Stimulated activated naive CD8-positive, alpha-beta T cell treated with anti-CD3 and anti-CD28 coated beads, Interleukin-15, Interleukin-2, amounts not matched to agents 100 U/mL and 50 U/mL, for 24 hours (primary cell): Measurements from ENCODE around the gene PSKH1.

Experiments used
- ATAC-seq: fragments of 150-1000 bp; cut with Tn5 transposase; one replicate; pipeline ENCODE4 v1.10.0; 2021
- DNase-seq: peaks from one replicate; pipeline ENCODE4 v3.0.0; 2021

The PSKH1 gene

DNA sequence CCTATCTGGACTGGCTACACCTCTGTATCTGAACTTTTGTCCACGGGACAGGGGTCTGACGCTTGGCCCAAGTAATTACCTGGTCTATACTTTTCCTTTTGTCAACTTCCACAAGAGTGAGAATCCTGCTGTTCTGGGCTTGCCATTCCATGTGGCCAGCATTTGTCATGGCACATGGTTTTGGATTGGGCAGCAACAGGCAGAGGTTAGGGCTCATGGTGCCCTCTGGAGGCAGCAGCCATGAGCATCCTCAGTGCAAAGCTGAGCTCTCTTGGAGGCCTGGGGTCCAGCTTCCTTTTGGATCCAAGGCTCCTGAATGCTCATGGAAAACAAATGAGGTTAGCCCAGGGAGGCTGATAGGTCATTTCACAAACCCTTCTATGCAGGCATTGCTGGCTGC lies 27.7 kb upstream of the PSKH1 start:
- peak; percentile 47 for ATAC-seq

DNA sequence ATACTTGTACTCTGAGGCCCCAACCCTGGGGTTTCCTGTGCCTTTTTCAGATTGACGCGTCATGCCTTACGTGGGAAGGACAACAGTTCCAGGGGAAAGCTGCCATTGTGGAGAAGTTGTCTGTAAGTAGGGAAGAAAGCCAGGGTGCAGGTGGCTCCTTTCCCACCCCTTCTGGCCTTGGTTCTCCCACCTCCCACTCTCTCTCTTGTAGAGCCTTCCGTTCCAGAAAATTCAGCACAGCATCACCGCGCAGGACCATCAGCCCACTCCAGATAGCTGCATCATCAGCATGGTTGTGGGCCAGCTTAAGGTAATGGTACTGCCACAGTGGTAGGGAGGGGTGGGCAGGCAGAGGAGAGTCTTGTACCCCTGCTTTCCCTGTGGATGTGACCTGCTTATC lies 24.8 kb upstream of the PSKH1 start:
- no peak for DNase-seq
- no peak for ATAC-seq

More for the DNA sequence above, 27.7 kb upstream of the PSKH1 start:
- DNase-seq = no peak

DNA sequence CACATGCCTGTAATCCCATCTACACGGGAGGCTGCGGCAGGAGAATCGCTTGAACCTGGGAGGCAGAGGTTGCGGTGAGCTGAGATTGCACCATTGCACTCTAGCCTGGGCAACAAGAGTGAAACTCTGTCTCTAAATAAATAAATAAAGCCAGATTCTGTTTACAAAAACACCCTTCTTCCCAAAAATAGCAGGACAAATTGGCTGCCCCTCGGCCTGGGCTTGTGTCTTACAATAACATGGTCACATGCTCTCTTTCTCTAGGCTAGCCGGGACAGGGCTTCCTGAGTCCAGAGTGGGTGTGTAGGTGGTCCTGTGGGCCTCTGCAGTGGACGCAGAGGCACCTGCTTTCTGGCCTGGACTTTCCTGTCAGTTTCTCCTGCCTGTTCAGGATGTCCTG lies 23.4 kb upstream of the PSKH1 start:
- no peak for DNase-seq
- no peak for ATAC-seq

DNA sequence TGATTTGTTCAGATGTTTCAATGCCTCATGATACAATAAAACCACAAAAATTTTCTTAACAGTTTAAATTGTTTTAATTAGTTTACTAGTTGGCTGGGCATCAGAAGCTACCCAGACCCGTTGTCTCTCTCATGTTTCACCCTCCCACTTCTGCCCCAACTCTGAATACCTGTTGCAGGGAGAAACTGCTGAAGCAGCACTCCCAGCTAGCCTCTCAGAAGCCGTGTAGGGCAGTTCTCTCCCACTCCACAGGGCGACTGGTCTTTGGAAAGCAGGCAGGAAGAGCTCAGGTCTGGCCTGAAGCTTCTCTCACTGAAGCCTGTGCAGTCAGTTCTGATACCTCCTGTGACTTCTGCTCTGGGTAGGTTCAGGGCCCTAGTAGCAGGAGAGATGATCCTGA lies 21.8 kb upstream of the PSKH1 start:
- ATAC-seq (no peak), DNase-seq (no peak)

DNA sequence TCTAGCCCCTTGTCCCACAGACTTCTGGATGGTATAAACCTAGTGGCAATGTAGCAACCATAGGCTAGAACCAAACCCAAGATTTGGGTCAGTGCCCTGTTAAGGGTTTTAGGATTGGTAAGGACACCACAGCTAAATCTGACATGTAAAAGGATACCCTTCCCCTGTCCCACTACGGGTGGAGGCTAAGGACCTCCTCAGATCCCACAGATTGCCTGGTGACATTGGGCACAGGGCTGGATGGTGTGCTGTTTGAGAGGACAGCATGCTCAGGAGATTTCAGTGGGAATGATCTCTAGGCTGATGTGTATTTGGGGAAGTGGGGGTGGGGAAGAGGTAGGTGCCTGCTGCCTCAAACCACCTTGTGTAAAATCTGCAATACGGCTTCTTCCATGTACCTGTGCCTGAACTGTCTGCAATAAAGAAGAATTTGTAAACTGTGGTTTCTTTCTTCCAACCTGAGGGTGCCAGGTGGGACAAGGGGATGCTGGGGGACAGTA lies 20.9 kb upstream of the PSKH1 start:
- no peak for ATAC-seq
- DNase-seq = no peak

DNA sequence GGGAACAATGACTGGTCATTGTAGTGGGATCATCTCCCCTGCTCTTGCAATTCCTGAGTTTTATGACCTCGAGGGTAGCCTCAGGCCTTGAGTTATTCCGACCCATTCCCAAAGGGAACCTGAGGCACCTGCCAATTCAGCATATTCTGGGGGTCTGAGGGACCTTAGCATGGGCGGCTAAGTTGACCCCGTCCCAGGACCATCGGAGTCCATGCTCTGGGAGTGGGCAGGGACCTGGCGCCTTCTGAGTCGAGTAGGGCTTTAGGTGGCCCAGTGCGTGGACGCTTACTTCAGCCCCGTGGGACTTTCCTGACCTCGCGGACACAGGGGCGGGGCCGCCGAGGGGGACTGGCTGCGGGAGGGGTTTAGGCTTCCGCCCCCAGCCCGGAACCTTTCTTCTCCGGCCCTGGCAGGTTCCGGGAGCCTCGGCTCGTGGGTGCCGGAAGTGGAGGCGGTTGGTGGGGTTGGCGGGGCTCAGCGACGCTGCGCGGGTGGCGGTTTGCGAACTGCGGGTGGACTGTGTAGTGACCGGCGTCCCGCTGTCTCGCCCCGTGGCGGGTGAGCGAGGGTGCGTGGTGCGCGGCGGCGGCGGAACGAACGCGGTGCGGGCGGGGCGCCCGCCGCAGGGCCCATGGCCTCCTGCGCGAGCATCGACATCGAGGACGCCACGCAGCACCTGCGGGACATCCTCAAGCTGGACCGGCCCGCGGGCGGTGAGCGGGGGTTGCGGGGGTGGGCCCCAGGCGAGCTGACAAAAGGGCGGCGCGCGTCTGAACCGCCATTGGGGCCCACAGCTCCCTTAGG lies 20.2 kb upstream of the PSKH1 start, which contains the start of gene EDC4:
EDC4 (plus strand) TSS at position 422 of the 804 bp plus-strand sequence; CDS start at position 632, 210 bp downstream.
- peak; percentile 92 for DNase-seq
- ATAC-seq = peak; percentile 89

DNA sequence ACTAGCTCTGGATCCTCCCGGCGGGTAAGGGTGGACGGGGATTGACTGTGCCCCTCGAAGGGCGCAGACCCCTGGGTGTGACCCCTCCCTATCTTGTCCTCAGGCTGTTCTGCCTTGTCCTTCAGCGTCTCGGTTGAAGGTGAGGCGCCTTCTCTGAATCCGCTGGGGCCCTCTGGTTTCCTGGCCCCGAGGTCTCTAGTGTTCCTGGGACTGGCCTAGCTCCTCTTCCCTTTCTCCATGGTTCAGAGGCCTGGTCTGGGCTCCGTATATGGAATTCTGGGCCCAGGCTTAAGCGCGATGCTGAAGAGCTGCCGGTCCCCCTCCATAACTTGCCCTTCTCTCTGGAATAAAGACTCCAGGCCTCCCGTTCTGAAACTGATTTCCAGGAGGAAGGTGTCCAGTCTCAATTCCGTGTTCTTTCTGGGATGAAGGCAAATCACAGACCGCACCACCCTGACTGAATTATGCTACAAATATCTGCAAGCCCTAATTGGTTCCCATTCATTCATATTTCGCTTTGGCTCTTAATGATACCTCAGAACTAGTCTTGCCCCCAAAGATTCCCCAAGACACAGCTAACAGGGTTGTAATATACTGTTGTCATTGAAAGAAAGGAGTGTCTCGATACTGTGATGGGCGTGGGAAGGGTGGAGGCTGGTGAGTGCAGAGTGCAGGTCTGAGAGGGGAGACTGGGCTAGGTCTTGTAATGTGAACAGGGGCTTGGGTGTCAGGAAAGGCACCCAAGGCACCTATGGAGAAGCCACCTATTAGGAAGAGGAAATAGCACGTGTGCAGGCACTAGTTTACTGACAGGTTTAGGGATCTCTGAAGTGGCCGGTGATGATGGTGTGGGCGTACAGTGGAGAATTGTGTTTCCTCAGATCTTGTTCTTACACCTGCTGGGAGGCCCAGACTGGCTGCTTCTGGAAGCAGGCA lies 19.4 kb upstream of the PSKH1 start:
- ATAC-seq (peak; percentile 2), DNase-seq (peak; percentile 20)

DNA sequence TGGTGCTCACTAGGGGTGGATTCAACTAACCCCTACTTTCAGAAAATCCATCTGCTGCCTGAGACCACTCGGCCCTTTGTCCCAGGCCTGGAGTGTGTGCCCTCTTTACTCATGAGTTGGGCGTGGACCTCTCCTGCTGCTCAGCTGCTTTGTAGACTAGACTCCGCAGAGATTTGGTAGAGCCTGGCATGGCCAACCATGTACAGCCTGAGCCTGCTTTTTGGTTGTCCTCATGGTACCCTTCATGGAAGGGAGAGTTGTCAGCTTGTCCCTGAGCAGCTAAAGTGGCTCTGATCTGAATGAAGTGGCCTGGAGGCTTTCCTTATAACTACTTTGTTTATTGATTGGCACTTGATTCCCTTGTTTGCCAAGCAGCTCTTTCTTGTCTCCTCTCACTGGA lies 18.7 kb upstream of the PSKH1 start:
- ATAC-seq (no peak), DNase-seq (no peak)

DNA sequence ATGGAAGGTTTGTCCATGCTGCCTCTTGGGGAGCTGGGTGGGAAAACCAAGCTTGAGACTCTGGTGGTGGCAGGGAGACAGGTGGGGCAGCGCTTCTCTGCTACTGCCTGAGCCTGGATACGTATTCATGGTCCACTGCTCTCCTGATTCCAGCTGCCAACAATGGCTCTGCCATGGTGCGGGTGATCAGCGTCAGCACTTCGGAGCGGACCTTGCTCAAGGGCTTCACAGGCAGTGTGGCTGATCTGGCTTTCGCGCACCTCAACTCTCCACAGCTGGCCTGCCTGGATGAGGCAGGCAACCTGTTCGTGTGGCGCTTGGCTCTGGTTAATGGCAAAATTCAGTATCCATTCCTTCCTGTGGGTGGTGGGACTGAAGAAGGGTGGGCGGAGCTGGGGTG lies 16.0 kb upstream of the PSKH1 start:
- ATAC-seq = no peak
- no peak for DNase-seq

DNA sequence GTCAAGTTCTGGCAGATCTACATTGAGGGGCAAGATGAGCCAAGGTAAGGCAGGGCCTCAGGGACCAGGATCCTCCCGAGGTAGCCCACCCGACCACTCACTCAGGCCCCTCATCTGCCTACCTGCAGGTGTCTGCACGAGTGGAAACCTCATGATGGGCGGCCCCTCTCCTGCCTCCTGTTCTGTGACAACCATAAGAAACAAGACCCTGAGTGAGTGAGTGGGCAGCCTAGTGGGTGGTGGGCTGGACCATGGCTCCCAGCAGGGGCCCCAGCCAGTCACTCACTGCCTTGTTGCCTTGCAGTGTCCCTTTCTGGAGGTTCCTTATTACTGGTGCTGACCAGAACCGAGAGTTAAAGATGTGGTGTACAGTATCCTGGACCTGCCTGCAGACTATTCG lies 14.8 kb upstream of the PSKH1 start:
- DNase-seq (no peak), ATAC-seq (no peak)

DNA sequence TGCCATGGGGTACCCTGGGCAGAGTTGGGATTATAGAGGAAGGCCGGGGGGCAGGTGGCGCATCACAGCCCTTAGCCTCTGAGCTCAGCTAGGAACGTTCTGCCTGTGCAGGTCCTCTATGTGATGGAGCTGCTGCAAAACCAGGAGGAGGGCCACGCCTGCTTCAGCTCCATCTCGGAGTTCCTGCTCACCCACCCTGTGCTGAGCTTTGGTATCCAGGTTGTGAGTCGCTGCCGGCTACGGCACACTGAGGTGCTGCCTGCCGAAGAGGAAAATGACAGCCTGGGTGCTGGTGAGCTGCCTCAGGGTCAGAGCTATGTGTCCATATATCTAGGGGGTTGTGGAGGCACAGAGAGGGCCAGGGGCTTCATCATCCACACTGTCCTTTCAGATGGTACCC lies 14.2 kb upstream of the PSKH1 start:
- no peak for ATAC-seq
- DNase-seq = no peak

DNA sequence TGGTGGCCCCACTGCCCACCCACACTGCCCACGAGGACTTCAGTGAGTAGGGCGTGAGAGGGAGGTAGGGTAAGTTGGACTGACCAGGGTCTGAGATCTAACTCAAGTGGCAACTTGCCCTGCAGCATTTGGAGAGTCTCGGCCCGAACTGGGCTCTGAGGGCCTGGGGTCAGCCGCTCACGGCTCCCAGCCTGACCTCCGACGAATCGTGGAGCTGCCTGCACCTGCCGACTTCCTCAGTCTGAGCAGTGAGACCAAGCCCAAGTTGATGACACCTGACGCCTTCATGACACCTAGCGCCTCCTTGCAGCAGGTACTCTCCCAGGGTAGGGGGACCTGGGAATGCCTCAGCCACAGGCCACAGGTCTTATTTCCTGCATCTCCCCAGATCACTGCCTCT lies 13.6 kb upstream of the PSKH1 start:
- no peak for DNase-seq
- no peak for ATAC-seq

DNA sequence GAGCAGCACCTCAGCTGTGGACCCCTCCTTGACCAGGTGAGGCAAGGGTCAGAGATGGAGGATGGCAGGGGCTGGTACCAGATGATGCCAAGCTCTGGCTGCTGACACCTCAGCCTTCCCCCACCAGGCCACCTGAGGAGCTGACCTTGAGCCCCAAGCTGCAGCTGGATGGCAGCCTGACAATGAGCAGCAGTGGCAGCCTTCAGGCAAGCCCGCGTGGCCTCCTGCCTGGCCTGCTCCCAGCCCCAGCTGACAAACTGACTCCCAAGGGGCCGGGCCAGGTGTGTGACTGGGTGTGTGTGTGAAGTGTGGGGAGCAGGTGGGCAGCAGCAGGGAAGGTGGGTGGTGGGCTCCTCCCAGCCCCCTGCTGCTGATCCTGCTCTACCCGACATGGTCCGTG lies 13.1 kb upstream of the PSKH1 start:
- no peak for ATAC-seq
- no peak for DNase-seq

DNA sequence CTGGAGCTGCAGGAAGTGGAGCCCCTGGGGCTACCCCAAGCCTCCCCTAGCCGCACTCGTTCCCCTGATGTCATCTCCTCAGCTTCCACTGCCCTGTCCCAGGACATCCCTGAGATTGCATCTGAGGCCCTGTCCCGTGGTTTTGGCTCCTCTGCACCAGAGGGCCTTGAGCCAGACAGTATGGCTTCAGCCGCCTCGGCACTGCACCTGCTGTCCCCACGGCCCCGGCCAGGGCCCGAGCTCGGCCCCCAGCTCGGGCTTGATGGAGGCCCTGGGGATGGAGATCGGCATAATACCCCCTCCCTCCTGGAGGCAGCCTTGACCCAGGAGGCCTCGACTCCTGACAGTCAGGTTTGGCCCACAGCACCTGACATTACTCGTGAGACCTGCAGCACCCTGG lies 12.5 kb upstream of the PSKH1 start:
- no peak for ATAC-seq
- DNase-seq = no peak

DNA sequence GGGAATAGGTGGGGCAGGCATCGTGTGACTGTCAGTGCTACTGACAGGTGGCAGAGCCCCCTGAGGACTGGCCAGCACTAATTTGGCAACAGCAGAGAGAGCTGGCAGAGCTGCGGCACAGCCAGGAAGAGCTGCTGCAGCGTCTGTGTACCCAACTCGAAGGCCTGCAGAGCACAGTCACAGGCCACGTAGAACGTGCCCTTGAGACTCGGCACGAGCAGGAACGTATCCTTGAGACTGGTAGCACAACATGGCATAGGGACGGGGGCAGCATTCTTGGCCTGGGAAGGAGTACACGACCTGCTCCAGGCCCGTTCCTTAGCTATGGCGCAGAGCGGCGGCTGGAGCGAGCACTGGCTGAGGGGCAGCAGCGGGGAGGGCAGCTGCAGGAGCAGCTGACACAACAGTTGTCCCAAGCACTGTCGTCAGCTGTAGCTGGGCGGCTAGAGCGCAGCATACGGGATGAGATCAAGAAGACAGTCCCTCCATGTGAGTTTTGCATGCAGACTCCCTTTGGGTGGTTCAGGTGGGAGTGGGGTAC lies 11.4 kb upstream of the PSKH1 start:
- no peak for DNase-seq
- ATAC-seq = no peak

DNA sequence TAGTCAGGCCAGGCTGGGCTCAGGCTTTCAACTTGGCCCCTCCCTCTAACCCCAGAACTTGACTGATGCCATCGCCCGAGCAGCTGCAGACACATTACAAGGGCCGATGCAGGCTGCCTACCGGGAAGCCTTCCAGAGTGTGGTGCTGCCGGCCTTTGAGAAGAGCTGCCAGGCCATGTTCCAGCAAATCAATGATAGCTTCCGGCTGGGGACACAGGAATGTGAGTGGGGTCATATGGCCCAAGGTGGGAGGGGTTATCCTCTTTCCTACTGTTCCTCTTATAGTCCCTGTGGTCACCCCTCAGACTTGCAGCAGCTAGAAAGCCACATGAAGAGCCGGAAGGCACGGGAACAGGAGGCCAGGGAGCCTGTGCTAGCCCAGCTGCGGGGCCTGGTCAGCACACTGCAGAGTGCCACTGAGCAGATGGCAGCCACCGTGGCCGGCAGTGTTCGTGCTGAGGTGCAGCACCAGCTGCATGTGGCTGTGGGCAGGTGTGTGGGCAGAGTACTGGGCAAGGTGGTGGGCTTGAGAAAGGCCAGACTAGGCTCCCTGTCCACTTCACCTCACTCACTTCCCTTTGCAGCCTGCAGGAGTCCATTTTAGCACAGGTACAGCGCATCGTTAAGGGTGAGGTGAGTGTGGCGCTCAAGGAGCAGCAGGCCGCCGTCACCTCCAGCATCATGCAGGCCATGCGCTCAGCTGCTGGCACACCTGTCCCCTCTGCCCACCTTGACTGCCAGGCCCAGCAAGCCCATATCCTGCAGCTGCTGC lies 10.5 kb upstream of the PSKH1 start:
- DNase-seq (no peak), ATAC-seq (no peak)

DNA sequence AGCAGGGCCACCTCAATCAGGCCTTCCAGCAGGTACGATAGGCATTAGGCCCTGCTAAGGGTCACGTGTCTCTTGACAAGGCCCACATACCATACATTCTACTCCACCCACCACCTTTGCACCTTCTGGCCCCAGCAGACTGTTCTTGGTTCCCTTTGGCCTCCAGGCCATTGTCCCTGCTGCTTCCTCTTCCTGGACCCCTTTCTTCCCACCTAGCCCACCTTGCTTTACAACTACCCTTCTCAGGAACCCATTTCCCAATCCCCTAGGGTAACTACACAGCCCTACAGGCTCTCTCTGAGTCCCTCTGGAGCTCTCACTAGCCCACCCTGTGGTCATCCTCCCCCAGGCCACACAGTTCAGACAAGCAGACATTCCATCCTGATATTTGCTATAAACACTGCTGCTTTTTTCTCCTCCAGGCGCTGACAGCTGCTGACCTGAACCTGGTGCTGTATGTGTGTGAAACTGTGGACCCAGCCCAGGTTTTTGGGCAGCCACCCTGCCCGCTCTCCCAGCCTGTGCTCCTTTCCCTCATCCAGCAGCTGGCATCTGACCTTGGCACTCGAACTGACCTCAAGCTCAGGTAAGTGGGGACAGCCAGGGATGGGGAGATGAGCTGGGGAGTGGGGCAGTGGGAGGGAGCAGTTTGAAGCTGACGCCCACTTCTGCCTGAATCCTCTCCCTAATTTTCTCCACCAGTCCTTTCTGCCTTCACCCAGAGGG lies 9.7 kb upstream of the PSKH1 start:
- DNase-seq = no peak
- ATAC-seq = no peak

DNA sequence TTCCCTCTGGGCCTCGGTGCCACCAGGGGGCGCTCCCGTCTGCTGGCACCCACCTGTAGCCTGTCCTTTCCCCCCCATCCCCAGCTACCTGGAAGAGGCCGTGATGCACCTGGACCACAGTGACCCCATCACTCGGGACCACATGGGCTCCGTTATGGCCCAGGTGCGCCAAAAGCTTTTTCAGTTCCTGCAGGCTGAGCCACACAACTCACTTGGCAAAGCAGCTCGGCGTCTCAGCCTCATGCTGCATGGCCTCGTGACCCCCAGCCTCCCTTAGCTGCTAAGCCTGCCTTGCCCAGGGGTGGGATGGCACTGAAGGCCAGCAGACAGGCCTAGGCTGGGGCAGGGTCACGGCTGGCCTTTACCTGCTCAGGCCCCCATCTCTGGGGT lies 9.2 kb upstream of the PSKH1 start:
- DNase-seq (peak; percentile 84), ATAC-seq (peak; percentile 65)

DNA sequence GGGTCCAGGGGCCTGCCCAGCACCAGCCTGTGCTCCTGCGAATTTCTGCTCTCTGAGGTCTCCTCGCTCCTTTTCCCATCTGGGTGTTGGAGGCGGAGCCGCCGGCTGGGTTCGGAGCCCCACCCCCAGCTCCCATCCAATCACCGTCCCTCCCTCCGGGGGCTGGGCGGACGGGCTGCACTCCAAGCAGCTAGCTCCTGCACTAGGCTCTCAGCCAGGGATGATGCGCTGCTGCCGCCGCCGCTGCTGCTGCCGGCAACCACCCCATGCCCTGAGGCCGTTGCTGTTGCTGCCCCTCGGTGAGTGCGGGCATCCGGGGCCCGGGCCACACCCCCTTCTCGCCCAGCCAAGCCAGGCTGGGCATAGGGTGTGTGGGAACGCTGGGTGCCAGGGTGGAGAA lies 8.4 kb upstream of the PSKH1 start, which contains the start of gene NRN1L:
NRN1L (plus strand) TSS at position 202 of the 400 bp plus-strand sequence; CDS start at position 221, 19 bp downstream.
- ATAC-seq (no peak), DNase-seq (no peak)

DNA sequence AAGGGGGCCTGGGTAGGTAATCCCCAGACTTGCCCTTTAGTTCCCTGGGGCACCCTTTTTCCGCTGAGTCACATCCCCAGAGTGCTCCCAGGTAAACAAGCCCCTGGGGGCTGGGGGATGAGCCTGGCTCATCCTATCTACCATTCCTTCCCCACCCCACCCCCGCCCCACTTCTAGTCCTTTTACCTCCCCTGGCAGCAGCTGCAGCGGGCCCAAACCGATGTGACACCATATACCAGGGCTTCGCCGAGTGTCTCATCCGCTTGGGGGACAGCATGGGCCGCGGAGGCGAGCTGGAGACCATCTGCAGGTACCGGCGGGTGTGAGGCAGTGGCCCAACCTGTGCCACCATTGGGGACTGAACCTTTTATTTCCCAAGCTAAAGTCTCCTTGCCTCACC lies 7.5 kb upstream of the PSKH1 start:
- DNase-seq (no peak), ATAC-seq (no peak)

DNA sequence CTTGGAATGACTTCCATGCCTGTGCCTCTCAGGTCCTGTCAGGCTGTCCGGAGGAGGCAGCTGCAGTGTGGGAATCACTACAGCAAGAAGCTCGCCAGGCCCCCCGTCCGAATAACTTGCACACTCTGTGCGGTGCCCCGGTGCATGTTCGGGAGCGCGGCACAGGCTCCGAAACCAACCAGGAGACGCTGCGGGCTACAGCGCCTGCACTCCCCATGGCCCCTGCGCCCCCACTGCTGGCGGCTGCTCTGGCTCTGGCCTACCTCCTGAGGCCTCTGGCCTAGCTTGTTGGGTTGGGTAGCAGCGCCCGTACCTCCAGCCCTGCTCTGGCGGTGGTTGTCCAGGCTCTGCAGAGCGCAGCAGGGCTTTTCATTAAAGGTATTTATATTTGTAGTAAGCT lies 7.1 kb upstream of the PSKH1 start:
- DNase-seq (no peak), ATAC-seq (no peak)
